D721Med (cell line): ENCODE data around the gene SYT8.

Experiments used
- DNase-seq: peaks from one replicate; pipeline ENCODE4 v3.0.0; 2011; ENCODE audit warnings: low spot score; ENCODE audit not compliant: insufficient read length
- FAIRE-seq: peaks from 2 replicates; lab custom pipeline; 2011; peaks lifted over from hg19 to GRCh38; lab: Jason Lieb, UNC
- CTCF ChIP-seq: IDR thresholded peaks from 2 replicates; pipeline ENCODE4 v1.5.1; 2012; ENCODE audit warnings: mild to moderate bottlenecking, control low read depth; ENCODE audit not compliant: insufficient read depth; ENCODE audit errors: missing control alignments

SYT8 gene

GRCh38 chr11:1835671-1836010 is 851 bp downstream of the SYT8 start:
- DNase-seq, result no peak
- TF ChIP-seq CTCF, result no peak
- no peak for FAIRE-seq

- no peak for TF ChIP-seq CTCF
- FAIRE-seq (no peak), DNase-seq (no peak)
Measured at GRCh38 chr11:1836011-1836945, 1.5 kb downstream of the SYT8 start.

- FAIRE-seq, result no peak
- TF ChIP-seq CTCF, result peak; percentile 43
- peak; percentile 42 for DNase-seq
Measured at GRCh38 chr11:1837171-1838076, 2.6 kb downstream of the SYT8 start.

GRCh38 chr11:1838077-1838425 is 3.3 kb downstream of the SYT8 start:
- no peak for FAIRE-seq

GRCh38 chr11:1838426-1839144 is 3.8 kb downstream of the SYT8 start, which contains the start of gene TNNI2:
TSS of gene TNNI2 (plus strand) at chr11:1838981. CDS start at chr11:1839697, 716 bp downstream.
- FAIRE-seq, result no peak
- TF ChIP-seq CTCF, result no peak
- DNase-seq, result no peak

More at GRCh38 chr11:1838077-1838425, 3.3 kb downstream of the SYT8 start:
- TF ChIP-seq CTCF, result no peak
- DNase-seq, result no peak

GRCh38 chr11:1839204-1839923 is 4.6 kb downstream of the SYT8 start:
- DNase-seq (no peak), FAIRE-seq (no peak)
- TF ChIP-seq CTCF, result no peak
